ENCODE results near the gene EIF4G3.
A peak's percentile ranks its signal among the peaks of the same experiment; 100 is the strongest.
"Not testable (repeated sequence)": the region's sequence is repeated elsewhere in the genome, so short reads cannot be mapped to it uniquely, and the experiment has no call there.

The EIF4G3 gene

DNA sequence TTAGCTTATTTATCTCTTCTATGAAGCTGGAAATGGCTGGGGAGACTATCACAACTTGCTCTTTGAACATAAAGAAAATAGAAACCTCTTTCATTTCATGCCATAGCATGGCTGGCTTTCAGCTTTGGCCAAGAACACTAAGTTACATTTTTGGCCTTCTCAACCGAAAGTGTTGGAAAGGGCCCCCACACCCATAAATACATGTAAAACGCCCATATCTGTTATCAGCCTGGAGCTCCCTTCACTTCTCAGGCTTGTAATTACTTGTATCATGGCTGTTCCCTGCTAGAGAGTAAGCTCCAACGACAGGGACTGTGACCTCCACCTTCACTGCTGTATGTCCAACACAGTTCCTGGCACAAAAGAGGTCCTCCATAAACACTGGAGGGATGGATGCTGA lies 12.7 kb upstream of the EIF4G3 start:
- no peak for DNase-seq

- DNase-seq, result no peak
Measured at GRCh38 chr1:21188235-21188634, 11.5 kb upstream of the EIF4G3 start.

DNA sequence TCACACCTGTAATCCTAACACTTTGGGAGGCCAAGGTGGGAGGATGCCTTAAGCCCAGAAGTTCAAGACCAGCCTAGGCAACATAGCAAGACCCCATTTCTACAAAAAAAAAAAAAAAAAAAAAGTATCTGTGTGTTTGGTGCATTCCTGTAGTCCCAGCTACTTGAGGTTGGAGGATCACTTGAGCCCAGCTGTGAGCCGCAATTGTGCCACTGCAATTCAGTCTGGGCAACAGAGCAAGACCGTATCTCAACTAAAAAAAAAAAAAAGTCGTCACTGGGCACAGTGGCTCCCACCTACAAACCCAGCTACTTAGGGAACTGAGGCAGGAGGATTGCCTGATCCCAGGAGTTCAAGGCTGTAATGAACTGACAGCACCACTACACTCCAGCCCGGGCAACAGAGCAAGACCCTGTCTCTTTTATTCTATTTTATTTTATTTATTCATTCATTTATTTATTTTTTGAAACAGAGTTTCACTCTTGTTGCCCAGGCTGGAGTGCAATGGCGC lies 8.6 kb upstream of the EIF4G3 start:
- DNase-seq, result no peak

GRCh38 chr1:21184276-21184675 lies 7.6 kb upstream of the EIF4G3 start:
- no peak for DNase-seq

DNA sequence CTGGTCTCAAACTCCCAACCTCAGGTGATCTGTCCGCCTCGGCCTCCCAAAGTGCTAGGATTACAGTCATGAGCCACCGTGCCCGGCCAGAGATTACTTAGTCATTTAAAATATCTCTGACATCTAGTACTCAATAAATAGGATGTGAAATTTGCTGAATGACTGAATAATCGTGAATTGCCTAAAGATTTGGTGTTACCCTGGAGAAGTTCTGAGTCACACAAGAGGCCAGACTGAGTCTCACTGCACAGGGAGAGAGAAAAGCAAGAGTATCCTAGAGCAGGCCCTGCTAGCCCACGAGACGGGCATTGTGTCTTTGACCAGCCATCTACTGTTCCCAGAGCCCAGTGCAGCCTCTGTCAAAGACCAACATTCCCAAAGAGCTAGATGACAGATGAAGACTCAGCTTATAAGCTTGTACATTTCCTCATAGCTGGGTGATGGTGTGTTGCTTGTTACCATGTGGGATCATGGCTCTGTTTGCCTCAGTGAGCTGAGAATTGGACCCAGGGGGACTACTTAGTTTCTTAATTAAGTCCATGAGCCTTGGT lies 5.6 kb upstream of the EIF4G3 start:
- DNase-seq, result no peak

DNA sequence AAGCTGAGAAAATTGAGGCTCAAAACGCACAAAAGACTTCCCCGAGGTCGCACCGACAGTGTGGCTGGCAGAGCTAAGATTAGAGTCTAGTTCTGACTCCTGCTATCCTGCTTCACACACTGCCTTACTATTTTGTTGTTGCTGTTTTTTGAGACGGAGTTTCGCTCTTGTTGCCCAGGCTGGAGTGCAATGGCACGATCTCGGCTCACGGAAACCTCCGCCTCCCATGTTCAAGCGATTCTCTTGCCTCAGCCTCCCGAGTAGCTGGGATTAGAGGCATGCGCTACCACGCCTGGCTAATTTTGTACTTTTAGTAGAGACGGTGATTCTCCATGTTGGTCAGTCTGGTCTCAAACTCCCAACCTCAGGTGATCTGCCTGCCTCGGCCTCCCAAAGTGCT lies 1.6 kb upstream of the EIF4G3 start:
- DNase-seq, result not testable (repeated sequence)

DNA sequence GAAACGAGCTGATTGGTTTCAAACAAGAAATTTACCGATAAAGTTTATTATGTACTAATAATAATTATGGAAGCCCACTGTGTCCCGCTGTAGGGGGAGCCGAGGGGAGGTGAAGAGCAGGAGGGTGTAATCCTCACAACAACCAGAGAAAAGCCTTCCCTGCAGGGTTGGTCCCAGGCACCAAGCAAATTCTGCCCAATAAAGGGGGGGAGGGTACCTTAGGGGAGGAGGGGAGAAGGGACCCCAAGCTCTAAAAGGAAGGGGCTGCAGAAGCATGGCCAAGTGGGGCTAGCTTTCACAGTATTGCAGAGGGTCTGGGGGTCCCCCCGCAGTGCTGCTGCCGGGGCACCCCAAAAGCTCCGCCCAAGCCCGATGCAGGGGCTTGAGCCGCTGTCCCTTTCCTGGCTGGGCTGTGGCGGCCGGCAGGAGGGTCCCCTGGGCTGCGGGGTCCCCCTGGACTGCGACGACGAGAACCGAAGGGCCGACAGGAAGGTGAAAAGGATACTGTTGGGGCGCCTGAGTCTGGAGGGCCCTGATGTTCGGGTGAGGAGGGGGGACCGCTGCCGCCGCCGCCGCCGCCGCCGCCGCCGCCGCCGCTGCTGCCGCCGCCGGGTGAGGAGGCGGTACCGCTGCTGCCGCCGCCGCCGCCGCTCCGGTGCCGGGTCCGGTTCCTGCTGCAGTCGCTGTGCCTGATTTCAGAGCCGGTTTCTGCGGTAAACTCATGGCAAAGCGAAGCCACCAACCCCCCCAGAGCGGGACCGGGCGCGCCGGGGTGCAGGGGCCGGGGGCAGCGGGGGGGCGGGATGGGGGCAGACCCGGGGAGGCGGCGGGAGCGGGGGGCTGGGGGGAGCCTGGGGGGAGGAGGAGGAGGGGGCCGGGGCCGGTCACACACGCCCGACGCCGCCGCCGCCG lies 771 bp downstream of the EIF4G3 start:
- DNase-seq, result peak in 34 of 56 donors; percentile 28 to 78 (median 56)

GRCh38 chr1:21175324-21175669 lies 1.4 kb downstream of the EIF4G3 start:
- peak in 5 of 56 donors; percentile 11 to 54 (median 47) for DNase-seq

GRCh38 chr1:21174654-21175323 lies 1.9 kb downstream of the EIF4G3 start:
- DNase-seq, result no peak

DNA sequence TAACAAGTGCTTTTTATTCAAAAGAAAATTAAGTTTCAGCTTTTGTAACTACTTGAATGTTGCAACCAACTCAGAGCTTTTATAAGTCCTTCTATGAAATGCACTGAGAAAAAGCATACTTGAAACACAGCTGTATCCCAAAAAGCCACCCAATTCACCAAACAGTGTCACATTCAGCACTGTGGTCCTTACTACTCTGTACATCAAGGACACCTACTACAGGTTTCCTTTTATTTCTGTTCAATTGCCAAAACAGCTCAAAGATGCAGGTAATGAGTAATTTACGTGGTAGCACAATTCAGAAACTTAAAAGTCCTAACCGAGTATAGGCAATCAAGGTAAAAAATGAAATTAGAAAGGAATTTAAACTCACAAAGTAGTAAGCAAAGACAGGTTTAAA lies 2.5 kb downstream of the EIF4G3 start:
- DNase-seq, result no peak

GRCh38 chr1:21173096-21173495 lies 3.6 kb downstream of the EIF4G3 start:
- not testable (repeated sequence) for DNase-seq

DNA sequence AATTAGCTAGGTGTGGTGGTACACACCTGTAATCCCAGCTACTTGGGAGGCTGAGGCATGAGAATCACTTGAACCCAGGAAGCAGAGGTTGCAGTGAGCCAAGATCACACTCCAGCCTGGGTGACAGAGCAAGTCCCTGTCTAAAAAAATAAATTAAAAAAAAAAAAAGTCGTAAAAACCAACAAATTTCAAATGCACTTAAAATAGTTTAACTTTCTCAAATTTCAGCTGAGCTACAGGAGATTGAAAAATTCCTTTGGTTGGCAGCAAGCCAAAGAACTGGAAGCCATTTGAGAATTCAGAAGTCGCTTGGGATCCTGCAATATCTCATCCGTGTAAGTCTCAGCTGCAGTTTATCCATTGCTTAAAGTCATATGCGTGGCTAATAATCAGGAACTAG lies 5.9 kb downstream of the EIF4G3 start:
- DNase-seq, result not testable (repeated sequence)

DNA sequence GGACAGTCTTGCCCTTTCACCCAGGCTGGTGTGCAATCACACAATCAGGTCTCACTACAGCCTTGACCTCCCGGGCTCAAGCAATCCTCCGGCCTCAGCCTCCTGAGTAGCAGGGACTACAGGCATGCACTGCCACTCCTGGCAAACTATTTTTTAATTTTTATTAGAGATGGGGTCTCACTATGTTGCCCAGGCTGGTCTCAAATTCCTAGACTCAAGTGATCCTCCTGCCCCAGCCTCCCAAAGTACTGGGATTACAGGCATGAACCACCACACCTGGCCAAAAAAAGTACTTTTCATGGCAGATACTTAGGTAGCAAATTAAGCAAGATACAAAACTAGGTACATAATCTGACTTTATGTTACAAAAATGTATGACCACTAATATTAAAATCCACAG lies 8.3 kb downstream of the EIF4G3 start:
- no peak for DNase-seq

DNA sequence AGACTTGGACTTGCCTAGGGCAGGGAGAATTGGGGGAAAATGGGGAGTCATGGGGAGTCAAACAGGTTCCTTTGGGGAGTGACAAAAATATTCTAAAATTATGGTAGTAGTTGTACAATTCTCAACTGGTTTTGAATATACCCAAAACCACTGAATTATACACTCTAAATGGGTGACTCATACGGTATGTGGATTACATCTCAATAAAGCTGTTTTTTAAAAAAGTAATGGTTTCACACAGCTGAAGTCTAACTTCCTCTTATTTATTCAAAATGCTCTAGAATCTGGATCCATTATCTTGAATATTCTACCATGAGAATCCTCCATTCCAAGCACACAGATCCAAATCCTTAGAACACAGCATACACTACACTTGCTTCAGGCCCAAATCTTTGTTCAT lies 11.1 kb downstream of the EIF4G3 start:
- DNase-seq, result no peak

- no peak for DNase-seq
Measured at GRCh38 chr1:21165076-21165475, 11.6 kb downstream of the EIF4G3 start.

DNA sequence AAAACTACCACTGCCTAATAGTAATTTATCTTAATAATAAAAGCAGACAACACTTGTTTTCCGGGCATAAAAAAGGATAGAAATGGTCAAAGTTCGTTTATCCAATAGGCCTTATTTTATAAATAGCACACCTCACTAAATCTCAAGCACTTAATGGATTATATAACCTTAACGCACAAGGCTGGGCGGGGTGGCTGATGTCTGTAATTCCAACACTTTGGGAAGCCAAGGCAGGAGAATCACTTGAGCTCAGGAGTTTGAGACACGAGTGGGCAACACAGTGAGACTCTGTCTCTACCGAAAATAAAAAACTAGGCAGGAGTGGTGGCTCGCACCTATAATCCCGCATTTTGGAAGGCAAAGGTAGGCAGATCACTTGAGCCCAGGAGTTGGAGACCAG lies 12.4 kb downstream of the EIF4G3 start:
- no peak for DNase-seq

GRCh38 chr1:21162740-21163464 lies 13.8 kb downstream of the EIF4G3 start:
- DNase-seq, result no peak

GRCh38 chr1:21161842-21162241 lies 14.9 kb downstream of the EIF4G3 start:
- no peak for DNase-seq

DNA sequence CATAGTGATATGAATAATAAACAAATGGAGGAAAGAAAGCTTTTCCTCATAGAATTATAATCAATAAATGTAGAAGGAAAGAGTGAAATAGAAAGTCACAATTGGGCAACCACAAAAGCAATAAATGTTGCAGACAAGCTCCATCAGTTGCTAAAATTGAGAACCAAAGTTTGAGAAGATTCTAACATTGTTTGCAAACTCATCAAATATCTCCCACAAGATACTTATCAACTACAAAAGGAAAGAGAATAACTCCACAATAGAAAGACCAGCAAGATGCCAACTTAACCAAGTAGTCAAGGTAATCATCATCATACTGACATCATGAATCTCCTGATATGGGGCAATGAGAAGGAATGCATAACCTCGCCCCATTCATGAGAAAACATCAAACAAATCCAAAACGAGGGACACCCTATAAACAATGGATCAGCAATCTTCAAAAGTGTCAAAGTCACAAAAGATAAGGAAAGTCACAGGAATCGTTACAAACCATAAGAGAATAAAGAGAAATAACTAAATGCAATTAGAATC lies 16.4 kb downstream of the EIF4G3 start:
- DNase-seq, result no peak

DNA sequence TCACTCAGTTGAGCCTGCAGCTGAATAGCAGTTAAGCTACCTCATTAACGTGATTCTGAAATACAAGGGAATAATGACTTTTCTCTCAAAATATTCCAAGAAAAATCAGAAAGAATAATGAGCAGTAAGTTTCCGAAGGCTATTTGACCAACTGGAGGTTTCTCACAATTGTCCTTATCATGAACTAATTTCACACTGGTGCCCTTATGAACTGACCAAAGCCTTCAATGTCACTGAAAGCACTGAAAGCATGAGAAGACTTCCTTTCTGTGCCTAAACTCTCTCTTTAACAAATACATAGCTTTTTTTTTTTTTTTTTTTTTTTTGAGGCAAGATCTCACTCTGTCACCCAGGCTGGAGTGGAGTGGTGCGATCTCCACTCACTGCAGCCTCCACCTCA lies 18.8 kb downstream of the EIF4G3 start:
- no peak for DNase-seq

DNA sequence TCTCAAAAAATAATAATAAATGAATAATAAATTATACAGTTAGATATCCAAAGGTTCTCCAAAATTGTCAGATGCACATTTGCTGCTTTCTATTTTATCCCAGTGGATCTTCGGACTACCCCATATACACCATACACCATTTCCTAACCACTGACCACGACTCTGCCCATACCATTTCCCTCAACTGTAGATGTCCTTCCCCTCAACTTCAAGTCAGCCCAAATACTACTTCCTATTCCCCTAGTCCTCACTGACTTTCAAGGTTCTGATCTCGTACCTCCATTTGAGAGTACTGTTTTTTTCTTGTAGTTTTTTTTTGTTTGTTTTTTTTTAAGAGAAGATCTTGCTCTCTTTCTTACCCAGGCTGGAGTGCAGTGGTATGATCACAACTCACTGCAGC lies 19.6 kb downstream of the EIF4G3 start:
- DNase-seq, result no peak
